GM18873 (cell line): ENCODE data around the gene DACH1.

Source experiments
- ATAC-seq: cut with Tn5 transposase; IDR thresholded peaks from one replicate; pipeline ENCODE4 v1.9.1; 2021; ENCODE audit warnings: mild to moderate bottlenecking, moderate library complexity, moderate number of reproducible peaks; ENCODE audit not compliant: unreplicated experiment, low FRiP score

The DACH1 gene

GRCh38 chr13:71634182-71634581 is 232.8 kb downstream of the DACH1 start:
- ATAC-seq: no peak

GRCh38 chr13:71632721-71633120 is 234.3 kb downstream of the DACH1 start:
- ATAC-seq: no peak

GRCh38 chr13:71632206-71632605 is 234.8 kb downstream of the DACH1 start:
- no peak for ATAC-seq

GRCh38 chr13:71629167-71629566 is 237.8 kb downstream of the DACH1 start:
- no peak for ATAC-seq

GRCh38 chr13:71626421-71627117 is 240.4 kb downstream of the DACH1 start:
- no peak for ATAC-seq

GRCh38 chr13:71625694-71626093 is 241.3 kb downstream of the DACH1 start:
- ATAC-seq: no peak

GRCh38 chr13:71624653-71625600 is 242.1 kb downstream of the DACH1 start:
- ATAC-seq: no peak

GRCh38 chr13:71621174-71622124 is 245.6 kb downstream of the DACH1 start:
- ATAC-seq: no peak

- ATAC-seq: no peak
Measured at GRCh38 chr13:71619096-71619495, 247.9 kb downstream of the DACH1 start.

GRCh38 chr13:71618159-71618558 is 248.8 kb downstream of the DACH1 start:
- no peak for ATAC-seq

GRCh38 chr13:71617265-71617664 is 249.7 kb downstream of the DACH1 start:
- ATAC-seq: no peak

GRCh38 chr13:71613066-71613745 is 253.8 kb downstream of the DACH1 start:
- ATAC-seq: no peak

GRCh38 chr13:71611292-71611691 is 255.7 kb downstream of the DACH1 start:
- ATAC-seq: no peak

- no peak for ATAC-seq
Measured at GRCh38 chr13:71610876-71611275, 256.1 kb downstream of the DACH1 start.

GRCh38 chr13:71609271-71609670 is 257.7 kb downstream of the DACH1 start:
- no peak for ATAC-seq

- ATAC-seq: no peak
Measured at GRCh38 chr13:71607575-71607974, 259.4 kb downstream of the DACH1 start.

GRCh38 chr13:71606818-71607217 is 260.2 kb downstream of the DACH1 start:
- ATAC-seq: no peak

GRCh38 chr13:71605744-71606143 is 261.3 kb downstream of the DACH1 start:
- ATAC-seq: no peak

GRCh38 chr13:71603255-71603654 is 263.7 kb downstream of the DACH1 start:
- ATAC-seq: no peak

GRCh38 chr13:71602344-71602743 is 264.7 kb downstream of the DACH1 start:
- ATAC-seq: no peak
